H9 (cell line): Measurements from ENCODE around the gene PMM2. TPM values are rescaled to one million over a fixed set of nuclear protein-coding genes. Genes with fewer than 3 reads are reported as not detected.

Experiments used
- DNase-seq: peaks from one replicate; pipeline ENCODE4 v3.0.0-alpha.2; 2017
- H2AFZ ChIP-seq: one replicate; pipeline ENCODE4 v1.6.1; 2013; ENCODE audit warnings: mild to moderate bottlenecking, low read length, control low read depth, moderate library complexity
- H2AK5ac ChIP-seq: 2 replicates; pipeline ENCODE4 v1.6.1; 2013; ENCODE audit warnings: low read length, control low read depth, mixed read lengths; ENCODE audit not compliant: insufficient read length
- H2BK120ac ChIP-seq: one replicate; pipeline ENCODE4 v1.6.1; 2013; ENCODE audit warnings: low read depth, mild to moderate bottlenecking, low read length, control low read depth, inconsistent platforms; ENCODE audit not compliant: poor library complexity, severe bottlenecking
- H2BK12ac ChIP-seq: 2 replicates; pipeline ENCODE4 v1.6.1; 2013; ENCODE audit warnings: low read length, control low read depth, mixed read lengths, low read depth; ENCODE audit not compliant: insufficient read length
- H2BK15ac ChIP-seq: 2 replicates; pipeline ENCODE4 v1.6.1; 2013; ENCODE audit warnings: low read depth, low read length, control low read depth
- H2BK20ac ChIP-seq: one replicate; pipeline ENCODE4 v1.6.1; 2013; ENCODE audit warnings: low read depth, mild to moderate bottlenecking, low read length, control low read depth, inconsistent platforms; ENCODE audit not compliant: poor library complexity, severe bottlenecking
- H2BK5ac ChIP-seq: 2 replicates; pipeline ENCODE4 v1.6.1; 2013; ENCODE audit warnings: low read length, control low read depth, mixed read lengths; ENCODE audit not compliant: insufficient read length
- H3K14ac ChIP-seq: 2 replicates; pipeline ENCODE4 v1.6.1; 2013; ENCODE audit warnings: low read length, control low read depth; ENCODE audit not compliant: insufficient read depth
- H3K18ac ChIP-seq: 2 replicates; pipeline ENCODE4 v1.6.1; 2013; ENCODE audit warnings: low read depth, mild to moderate bottlenecking, mixed read lengths, low read length, control low read depth; ENCODE audit not compliant: insufficient read length
- H3K23ac ChIP-seq: 2 replicates; pipeline ENCODE4 v1.6.1; 2013; ENCODE audit warnings: low read length, control low read depth, mixed read lengths, low read depth; ENCODE audit not compliant: insufficient read length
- H3K23me2 ChIP-seq: 2 replicates; pipeline ENCODE4 v1.6.1; 2013; ENCODE audit warnings: low read depth, mild to moderate bottlenecking, mixed read lengths, low read length, control low read depth; ENCODE audit not compliant: insufficient read length, poor library complexity, severe bottlenecking
- H3K27ac ChIP-seq: 2 replicates; pipeline ENCODE4 v1.5.1; 2013; ENCODE audit warnings: low read length, control low read depth, mixed read lengths, low read depth; ENCODE audit not compliant: insufficient read length
- H3K27me3 ChIP-seq: 2 replicates; pipeline ENCODE4 v1.6.1; 2013; ENCODE audit warnings: low read length, control low read depth, inconsistent platforms; ENCODE audit not compliant: insufficient read depth
- H3K4ac ChIP-seq: 2 replicates; pipeline ENCODE4 v1.6.1; 2013; ENCODE audit warnings: low read depth, mild to moderate bottlenecking, control low read depth, inconsistent platforms, low read length, moderate library complexity
- H3K4me1 ChIP-seq: 2 replicates; pipeline ENCODE4 v1.6.1; 2013; ENCODE audit warnings: low read length, control low read depth, inconsistent platforms; ENCODE audit not compliant: insufficient read depth
- H3K4me2 ChIP-seq: 2 replicates; pipeline ENCODE4 v1.6.1; 2013; ENCODE audit warnings: low read length, control low read depth, mixed read lengths; ENCODE audit not compliant: insufficient read length, insufficient read depth
- H3K56ac ChIP-seq: 2 replicates; pipeline ENCODE4 v1.6.1; 2013; ENCODE audit warnings: low read depth, mild to moderate bottlenecking, mixed read lengths, low read length, control low read depth; ENCODE audit not compliant: insufficient read length
- H3K79me1 ChIP-seq: 2 replicates; pipeline ENCODE4 v1.6.1; 2013; ENCODE audit warnings: low read depth, mild to moderate bottlenecking, moderate library complexity, low read length, control low read depth, inconsistent platforms; ENCODE audit not compliant: insufficient read depth, poor library complexity, severe bottlenecking
- H3K79me2 ChIP-seq: 2 replicates; pipeline ENCODE4 v1.6.1; 2013; ENCODE audit warnings: low read length, control low read depth, inconsistent platforms; ENCODE audit not compliant: insufficient read depth
- H3K9ac ChIP-seq: 2 replicates; pipeline ENCODE4 v1.6.1; 2013; ENCODE audit warnings: low read length, control low read depth, mixed read lengths; ENCODE audit not compliant: insufficient read length; ENCODE audit errors: extremely low read depth
- H3K9me3 ChIP-seq: one replicate; pipeline ENCODE4 v1.6.1; 2013; ENCODE audit warnings: low read depth, low read length, inconsistent platforms; ENCODE audit not compliant: control insufficient read depth
- H3T11ph ChIP-seq: one replicate; pipeline ENCODE4 v1.6.1; 2013; ENCODE audit warnings: mild to moderate bottlenecking, low read length, control low read depth, inconsistent platforms
- H4K20me1 ChIP-seq: one replicate; pipeline ENCODE4 v1.6.1; 2013; ENCODE audit not compliant: control insufficient read depth, insufficient read length, insufficient read depth
- H4K5ac ChIP-seq: 2 replicates; pipeline ENCODE4 v1.6.1; 2013; ENCODE audit warnings: low read depth, mild to moderate bottlenecking, mixed read lengths, low read length, control low read depth; ENCODE audit not compliant: insufficient read length
- H4K8ac ChIP-seq: replicated peaks from 2 replicates; pipeline ENCODE4 v1.6.1; 2013; ENCODE audit warnings: low read length, control low read depth, mixed read lengths, low read depth; ENCODE audit not compliant: insufficient read length
- H4K91ac ChIP-seq: 2 replicates; pipeline ENCODE4 v1.6.1; 2013; ENCODE audit warnings: low read depth, mild to moderate bottlenecking, moderate library complexity, mixed read lengths, low read length, control low read depth; ENCODE audit not compliant: insufficient read length
- H3K27ac Mint-ChIP-seq, 3 experiments: 2 replicates in 2 of 3; 3 replicates in 1 of 3; pipeline ENCODE4 v1.8.0; 2020 to 2021; ENCODE audit warnings: mixed read lengths in 3 of 3, mild to moderate bottlenecking in 1 of 3, moderate library complexity in 1 of 3
- H3K27me3 Mint-ChIP-seq: 2 replicates; pipeline ENCODE4 v1.8.0; 2021; ENCODE audit warnings: low read depth, mild to moderate bottlenecking, moderate library complexity, mixed read lengths
- H3K36me3 Mint-ChIP-seq, 3 experiments: 2 replicates in 2 of 3; 3 replicates in 1 of 3; pipeline ENCODE4 v1.8.0; 2020 to 2021; ENCODE audit warnings: low read depth in 3 of 3, mixed read lengths in 3 of 3; ENCODE audit not compliant: insufficient read depth in 1 of 3
- H3K4me1 Mint-ChIP-seq, 2 experiments: 2 replicates each; pipeline ENCODE4 v1.8.0; 2020; ENCODE audit warnings: mixed read lengths in 2 of 2
- H3K4me3 Mint-ChIP-seq, 2 experiments: 2 replicates in 1 of 2; 3 replicates in 1 of 2; pipeline ENCODE4 v1.8.0; 2020 to 2021; ENCODE audit warnings: mild to moderate bottlenecking in 2 of 2, mixed read lengths in 2 of 2, moderate library complexity in 1 of 2
- H3K9me3 Mint-ChIP-seq, 2 experiments: 2 replicates in 1 of 2; 3 replicates in 1 of 2; pipeline ENCODE4 v1.8.0; 2020; ENCODE audit warnings: mild to moderate bottlenecking in 2 of 2, mixed read lengths in 2 of 2, moderate library complexity in 1 of 2
- CTCF ChIP-seq: fragments of 200-600 bp; sonication (generic); conservative IDR thresholded peaks from 3 replicates; pipeline ENCODE4 v1.8.0; 2021; ENCODE audit warnings: antibody characterized with exemption, mild to moderate bottlenecking
- WGBS: extraction: QIAGEN DNeasy Blood & Tissue Kit; methylation state at CpG from one replicate; pipeline ENCODE4 v1.1.7; 2013; ENCODE audit warnings: missing lambda C conversion rate, low lambda C conversion rate, mixed read lengths; ENCODE audit not compliant: insufficient read length; ENCODE audit errors: extremely low coverage; 5-methylcytosine and 5-hydroxymethylcytosine counted together
- total RNA-seq: library from RNA; stranded (reverse); gene quantifications from 2 replicates; pipeline ENCODE4 v1.2.1, GENCODE V29; 2021

Gene PMM2
- total RNA-seq, 1 experiment from 2014 or later: 82.7 TPM

GRCh38 chr16:8776129-8776584 lies 21.5 kb upstream of the PMM2 start:
- H3K23ac ChIP-seq: no peak overlapping the region
- H3K27me3 ChIP-seq: no peaks in the 10 kb centered on the region
- H4K91ac ChIP-seq: no peak overlapping the region
- no peaks in the 10 kb centered on the region for H3K9me3 Mint-ChIP-seq
- no peak overlapping the region for H3K9ac ChIP-seq
- H3K23me2 ChIP-seq: no peaks in the 10 kb centered on the region
- no peaks in the 10 kb centered on the region for H3K9me3 ChIP-seq
- H4K20me1 ChIP-seq: no peaks in the 10 kb centered on the region
- H2BK15ac ChIP-seq: no peak overlapping the region
- no peak overlapping the region for H2AK5ac ChIP-seq
- H4K5ac ChIP-seq: no peak overlapping the region
- no peak overlapping the region for H3K4me3 Mint-ChIP-seq
- peaks cover 4 to 5% (median 4%) of the 10 kb centered on the region in 3 experiments for H3K36me3 Mint-ChIP-seq
- no peak overlapping the region for H3T11ph ChIP-seq
- no peak for TF ChIP-seq CTCF
- H3K79me1 ChIP-seq: no peaks in the 10 kb centered on the region
- peak; percentile 45 for DNase-seq
- WGBS: no CpG with 5 or more reads among the region's 12 CpGs
- no peak overlapping the region for H2BK20ac ChIP-seq
- no peak overlapping the region for H3K27ac Mint-ChIP-seq
- no peak overlapping the region for H3K4ac ChIP-seq
- H3K27me3 Mint-ChIP-seq: no peaks in the 10 kb centered on the region; the same call in 1 of the 2 replicates
- peaks cover 0 to 5% of the 10 kb centered on the region in 2 experiments; a peak in 1 of 4 replicates for H3K4me1 Mint-ChIP-seq
- H3K14ac ChIP-seq: no peak overlapping the region
- no peaks in the 10 kb centered on the region for H3K4me1 ChIP-seq
- no peak overlapping the region for H3K56ac ChIP-seq
- H2AFZ ChIP-seq: no peak overlapping the region
- no peak overlapping the region for H2BK120ac ChIP-seq
- H3K18ac ChIP-seq: no peak overlapping the region
- no peak overlapping the region for H2BK12ac ChIP-seq
- H4K8ac ChIP-seq: no peak overlapping the region
- no peak overlapping the region for H3K4me2 ChIP-seq
- no peaks in the 10 kb centered on the region for H3K79me2 ChIP-seq
- no peak overlapping the region for H2BK5ac ChIP-seq
- H3K27ac ChIP-seq: no peak overlapping the region
